ENCODE measurements around the gene DIAPH3. TPM values are rescaled to one million over a fixed set of nuclear protein-coding genes. Genes with fewer than 3 reads are reported as not detected.

DIAPH3 gene
- total and polyA plus RNA-seq, 2 donors (not counting 1 experiment from before 2014, with no cell fraction given), result 0.03 to 0.10 TPM

GRCh38 chr13:59890054-59890453 is 273.7 kb downstream of the DIAPH3 start:
- no peaks in the 10 kb centered on the region for H3K79me2 ChIP-seq (ENCODE audit: control insufficient read depth, insufficient read depth, low read length)
- no peak for ATAC-seq (ENCODE audit: low read depth)
- no peaks in the 10 kb centered on the region for H3K9me3 ChIP-seq (ENCODE audit: control extremely low read depth in 1 of 3, control insufficient read depth in 2 of 3, insufficient read depth in 1 of 3, low read length in 2 of 3)
- H3K27ac ChIP-seq (ENCODE audit: low read length in 2 of 2), result no peak overlapping the region
- no peaks in the 10 kb centered on the region for H3K36me3 ChIP-seq (replicated peaks in 1 of 2; ENCODE audit: control extremely low read depth in 1 of 2, control insufficient read depth in 1 of 2, extremely low read depth in 1 of 2, insufficient read depth in 2 of 2, low read length in 1 of 2)
- H3K27me3 Mint-ChIP-seq, result no peaks in the 10 kb centered on the region
- H3K4me1 ChIP-seq (ENCODE audit: control insufficient read depth in 2 of 2, insufficient read depth in 2 of 2, low read length in 2 of 2), result no peaks in the 10 kb centered on the region
- CTCF ChIA-PET, result interaction anchor here (1.3 kb wide), 1 partner anchor 10 kb away, joined by 3 read pairs; no protein-coding TSS in a partner anchor
- no peak overlapping the region for H3K4me3 Mint-ChIP-seq
- no peak for DNase-seq
- no peak overlapping the region for H3K27ac Mint-ChIP-seq
- 100% methylated on average over 1 of the region's 1 CpG for WGBS (ENCODE audit: insufficient coverage)
- TF ChIP-seq CTCF (IDR thresholded peaks at IDR 0.05), result no peak
- H3K4me1 Mint-ChIP-seq, result no peaks in the 10 kb centered on the region
- no peak overlapping the region for H3K9ac ChIP-seq (ENCODE audit: low read length)
- H4K20me1 ChIP-seq (ENCODE audit: control insufficient read depth, insufficient read depth, low read length, poor library complexity, severe bottlenecking), result no peaks in the 10 kb centered on the region
- H3K4me2 ChIP-seq (replicated peaks; ENCODE audit: low read depth, low read length, poor library complexity, severe bottlenecking), result no peak overlapping the region
- H3K27me3 ChIP-seq (replicated peaks in 1 of 4; ENCODE audit: control extremely low read depth in 1 of 4, control insufficient read depth in 3 of 4, insufficient read depth in 4 of 4, low read length in 3 of 4), result no peaks in the 10 kb centered on the region
- no peaks in the 10 kb centered on the region for H3K9me3 Mint-ChIP-seq (ENCODE audit: insufficient read depth)
- H3K4me3 ChIP-seq (ENCODE audit: control extremely low read depth in 1 of 5, extremely low read depth in 1 of 5, insufficient read depth in 1 of 5, low read depth in 2 of 5, low read length in 4 of 5), result no peak overlapping the region
- POLR2A ChIA-PET, result no interaction called here
- intact Hi-C loops (cut with micrococcal nuclease), result no loop called here
- H2AFZ ChIP-seq (ENCODE audit: insufficient read depth, low read depth, low read length, poor library complexity, severe bottlenecking), result no peak overlapping the region

DNA sequence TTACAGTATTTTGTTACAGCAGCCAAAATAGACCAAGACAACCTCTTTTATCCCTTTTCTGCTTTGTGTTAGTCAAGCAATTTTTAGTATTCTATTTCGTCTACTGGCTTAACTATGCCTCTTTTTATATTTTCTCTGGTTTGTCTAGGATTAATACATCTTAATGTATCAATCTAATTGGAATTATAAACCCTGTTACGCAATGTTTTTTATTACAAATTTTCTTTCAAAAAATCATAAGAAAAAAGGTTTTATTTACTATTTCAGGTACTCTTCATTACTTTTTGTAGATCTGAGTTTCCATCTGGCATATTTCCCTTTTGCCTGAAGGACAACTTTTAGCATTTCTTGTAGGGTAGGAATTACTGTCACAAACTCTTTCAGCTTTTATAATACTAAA is 275.3 kb downstream of the DIAPH3 start:
- Histone ChIP-seq H3K27ac (ENCODE audit: low read length in 2 of 2) (no peak overlapping the region), H3K4me2 (replicated peaks; ENCODE audit: low read depth, low read length, poor library complexity, severe bottlenecking) (no peak overlapping the region), H3K4me1 (ENCODE audit: control insufficient read depth in 2 of 2, insufficient read depth in 2 of 2, low read length in 2 of 2) (no peaks in the 10 kb centered on the region), H2AFZ (ENCODE audit: insufficient read depth, low read depth, low read length, poor library complexity, severe bottlenecking) (no peak overlapping the region), H3K79me2 (ENCODE audit: control insufficient read depth, insufficient read depth, low read length) (no peaks in the 10 kb centered on the region), H4K20me1 (ENCODE audit: control insufficient read depth, insufficient read depth, low read length, poor library complexity, severe bottlenecking) (no peaks in the 10 kb centered on the region), H3K27me3 (replicated peaks in 1 of 4; ENCODE audit: control extremely low read depth in 1 of 4, control insufficient read depth in 3 of 4, insufficient read depth in 4 of 4, low read length in 3 of 4) (no peaks in the 10 kb centered on the region), H3K9me3 (ENCODE audit: control extremely low read depth in 1 of 3, control insufficient read depth in 2 of 3, insufficient read depth in 1 of 3, low read length in 2 of 3) (no peaks in the 10 kb centered on the region), H3K9ac (ENCODE audit: low read length) (no peak overlapping the region), H3K4me3 (ENCODE audit: control extremely low read depth in 1 of 5, extremely low read depth in 1 of 5, insufficient read depth in 1 of 5, low read depth in 2 of 5, low read length in 4 of 5) (no peak overlapping the region), H3K36me3 (replicated peaks in 1 of 2; ENCODE audit: control extremely low read depth in 1 of 2, control insufficient read depth in 1 of 2, extremely low read depth in 1 of 2, insufficient read depth in 2 of 2, low read length in 1 of 2) (no peaks in the 10 kb centered on the region)
- Mint-ChIP-seq H3K9me3 (ENCODE audit: insufficient read depth) (no peaks in the 10 kb centered on the region), H3K27ac (no peak overlapping the region), H3K27me3 (no peaks in the 10 kb centered on the region), H3K4me1 (no peaks in the 10 kb centered on the region), H3K4me3 (no peak overlapping the region)
- ChIA-PET CTCF (no interaction called here), POLR2A (no interaction called here)
- no peak for DNase-seq
- no peak for TF ChIP-seq CTCF (IDR thresholded peaks at IDR 0.05)
- no peak for TF ChIP-seq EZH2 (IDR thresholded peaks at IDR 0.05; ENCODE audit: borderline replicate concordance, insufficient read depth, low read depth, low read length, poor library complexity, severe bottlenecking)
- no CpG with 5 or more reads among the region's 2 CpGs for WGBS (ENCODE audit: insufficient coverage)
- intact Hi-C loops (cut with micrococcal nuclease), result no loop called here
- ATAC-seq (ENCODE audit: low read depth), result no peak
